ENCODE measurements around the gene TMX2.
A peak's percentile ranks its signal among the peaks of the same experiment; 100 is the strongest.

TMX2 gene

DNA sequence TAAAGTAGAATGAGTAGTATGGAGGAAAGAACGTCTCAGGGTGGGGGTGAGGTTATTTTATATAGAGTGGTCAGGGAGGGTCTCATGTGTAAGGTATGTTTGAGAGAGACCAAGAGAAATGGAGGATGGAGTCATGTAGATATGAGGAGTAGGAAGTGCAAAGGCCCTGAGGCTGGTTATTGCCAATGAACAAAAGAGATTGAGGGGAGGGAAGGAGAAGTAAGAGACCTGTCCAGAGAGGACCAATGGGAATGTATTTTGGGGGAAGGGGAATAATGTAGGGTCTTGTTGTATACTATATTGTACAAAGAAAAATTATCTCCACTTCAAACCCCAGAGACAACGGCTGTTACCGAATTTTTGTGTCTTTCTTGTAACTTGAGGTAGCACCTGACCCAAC is 59.0 kb downstream of the TMX2 start:
- no peak overlapping the region for H3K4me3 ChIP-seq (ENCODE audit: low read length)
- no peak overlapping the region for H3K23ac ChIP-seq (ENCODE audit: low read length)
- H2AK5ac ChIP-seq (ENCODE audit: low read length): no peak overlapping the region
- no peak overlapping the region for H3K4ac ChIP-seq (ENCODE audit: low read depth, low read length)
- WGBS (ENCODE audit: extremely low coverage, insufficient coverage, low lambda C conversion rate): 100% methylated on average over 1 of the region's 3 CpGs
- H3K18ac ChIP-seq (ENCODE audit: low read length): no peak overlapping the region
- DNase-seq: no peak
- H3K9ac ChIP-seq (ENCODE audit: low read length): no peak overlapping the region
- peaks cover 17% of the 10 kb centered on the region for H3K4me1 ChIP-seq (ENCODE audit: control insufficient read depth, low read depth, low read length)
- peaks cover 88% of the 10 kb centered on the region for H3K79me2 ChIP-seq (ENCODE audit: control insufficient read depth, insufficient read depth, low read length)
- H3K79me1 ChIP-seq (ENCODE audit: low read length): no peaks in the 10 kb centered on the region
- no peak overlapping the region for H3K27ac ChIP-seq (ENCODE audit: low read depth, low read length)
- H4K8ac ChIP-seq (ENCODE audit: low read depth, low read length): no peak overlapping the region
- H4K5ac ChIP-seq (ENCODE audit: low read length): no peak overlapping the region
- H3K27me3 ChIP-seq (ENCODE audit: insufficient read depth, low read length, poor library complexity): no peaks in the 10 kb centered on the region
- H3K56ac ChIP-seq (ENCODE audit: low read length): no peak overlapping the region
- no peak overlapping the region for H2BK120ac ChIP-seq (ENCODE audit: low read depth, low read length)
- H3K36me3 ChIP-seq (ENCODE audit: control insufficient read depth, insufficient read depth, low read length): no peaks in the 10 kb centered on the region
- no peak overlapping the region for H2BK15ac ChIP-seq (replicated peaks; ENCODE audit: low read depth)
- H3K4me2 ChIP-seq (ENCODE audit: low read length): no peak overlapping the region
- H2BK5ac ChIP-seq (ENCODE audit: low read length): no peak overlapping the region

DNA sequence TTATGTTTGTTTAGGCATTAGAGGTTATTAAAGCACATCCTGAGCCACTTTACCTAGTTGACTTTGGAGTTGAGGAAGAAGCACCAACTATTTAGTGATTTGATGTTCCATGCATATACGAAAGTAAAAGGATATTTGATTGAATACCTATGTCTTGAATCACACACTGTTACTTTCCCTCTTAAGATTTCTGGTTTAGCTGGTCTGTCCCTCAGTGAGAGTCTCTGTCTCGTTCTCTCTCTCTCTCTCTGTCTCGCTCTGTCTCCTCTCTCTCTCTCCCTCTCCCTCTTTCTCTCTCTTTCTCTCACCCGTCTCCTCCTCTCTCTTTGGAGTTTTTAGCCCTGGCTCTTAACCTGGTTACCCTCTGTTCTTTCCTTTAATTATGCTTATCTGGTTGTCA is 60.2 kb downstream of the TMX2 start:
- Histone ChIP-seq H2BK15ac (replicated peaks; ENCODE audit: low read depth) (no peak overlapping the region), H4K5ac (ENCODE audit: low read length) (no peak overlapping the region), H3K9ac (ENCODE audit: low read length) (no peak overlapping the region), H3K4me2 (ENCODE audit: low read length) (no peak overlapping the region), H2BK120ac (ENCODE audit: low read depth, low read length) (no peak overlapping the region), H3K4me1 (ENCODE audit: control insufficient read depth, low read depth, low read length) (peaks cover 22% of the 10 kb centered on the region), H3K27me3 (ENCODE audit: insufficient read depth, low read length, poor library complexity) (no peaks in the 10 kb centered on the region), H3K56ac (ENCODE audit: low read length) (no peak overlapping the region), H3K36me3 (ENCODE audit: control insufficient read depth, insufficient read depth, low read length) (no peaks in the 10 kb centered on the region), H3K79me1 (ENCODE audit: low read length) (no peaks in the 10 kb centered on the region), H3K79me2 (ENCODE audit: control insufficient read depth, insufficient read depth, low read length) (peaks cover 88% of the 10 kb centered on the region), H3K4ac (ENCODE audit: low read depth, low read length) (no peak overlapping the region), H2BK5ac (ENCODE audit: low read length) (no peak overlapping the region), H3K23ac (ENCODE audit: low read length) (no peak overlapping the region), H3K18ac (ENCODE audit: low read length) (no peak overlapping the region), H3K4me3 (ENCODE audit: low read length) (no peak overlapping the region), H2AK5ac (ENCODE audit: low read length) (no peak overlapping the region), H3K27ac (ENCODE audit: low read depth, low read length) (no peak overlapping the region), H4K8ac (ENCODE audit: low read depth, low read length) (no peak overlapping the region)
- no peak for DNase-seq
- WGBS (ENCODE audit: extremely low coverage, insufficient coverage, low lambda C conversion rate): no CpG with 5 or more reads among the region's 4 CpGs

- no peak overlapping the region for H3K18ac ChIP-seq (ENCODE audit: low read length)
- peaks cover 87% of the 10 kb centered on the region for H3K79me2 ChIP-seq (ENCODE audit: control insufficient read depth, insufficient read depth, low read length)
- H3K4me1 ChIP-seq (ENCODE audit: control insufficient read depth, low read depth, low read length): peaks cover 28% of the 10 kb centered on the region
- H2BK5ac ChIP-seq (ENCODE audit: low read length): no peak overlapping the region
- no peak overlapping the region for H3K27ac ChIP-seq (ENCODE audit: low read depth, low read length)
- no peak overlapping the region for H2BK120ac ChIP-seq (ENCODE audit: low read depth, low read length)
- no peaks in the 10 kb centered on the region for H3K36me3 ChIP-seq (ENCODE audit: control insufficient read depth, insufficient read depth, low read length)
- no peak overlapping the region for H2AK5ac ChIP-seq (ENCODE audit: low read length)
- H4K8ac ChIP-seq (ENCODE audit: low read depth, low read length): no peak overlapping the region
- H3K56ac ChIP-seq (ENCODE audit: low read length): no peak overlapping the region
- no peak overlapping the region for H3K9ac ChIP-seq (ENCODE audit: low read length)
- H4K5ac ChIP-seq (ENCODE audit: low read length): no peak overlapping the region
- H3K79me1 ChIP-seq (ENCODE audit: low read length): no peaks in the 10 kb centered on the region
- WGBS (ENCODE audit: extremely low coverage, insufficient coverage, low lambda C conversion rate): no CpG with 5 or more reads among the region's 5 CpGs
- H3K4me3 ChIP-seq (ENCODE audit: low read length): no peak overlapping the region
- H3K4me2 ChIP-seq (ENCODE audit: low read length): no peak overlapping the region
- H2BK15ac ChIP-seq (replicated peaks; ENCODE audit: low read depth): no peak overlapping the region
- H3K23ac ChIP-seq (ENCODE audit: low read length): no peak overlapping the region
- H3K4ac ChIP-seq (ENCODE audit: low read depth, low read length): no peak overlapping the region
- no peak for DNase-seq
- H3K27me3 ChIP-seq (ENCODE audit: insufficient read depth, low read length, poor library complexity): no peaks in the 10 kb centered on the region
These were observed 60.7 kb downstream of the TMX2 start for GRCh38 chr11:57773026-57773598.

GRCh38 chr11:57775491-57775890 is 63.1 kb downstream of the TMX2 start:
- DNase-seq: no peak
- Histone ChIP-seq H3K18ac (ENCODE audit: low read length) (peak overlapping the region; percentile 62), H4K5ac (ENCODE audit: low read length) (no peak overlapping the region), H3K9ac (ENCODE audit: low read length) (peak overlapping the region; percentile 18), H2AK5ac (ENCODE audit: low read length) (peak overlapping the region; percentile 35), H3K27me3 (ENCODE audit: insufficient read depth, low read length, poor library complexity) (no peaks in the 10 kb centered on the region), H3K36me3 (ENCODE audit: control insufficient read depth, insufficient read depth, low read length) (no peaks in the 10 kb centered on the region), H3K4me1 (ENCODE audit: control insufficient read depth, low read depth, low read length) (peaks cover 36% of the 10 kb centered on the region), H3K23ac (ENCODE audit: low read length) (no peak overlapping the region), H3K4me2 (ENCODE audit: low read length) (no peak overlapping the region), H2BK15ac (replicated peaks; ENCODE audit: low read depth) (no peak overlapping the region), H2BK120ac (ENCODE audit: low read depth, low read length) (no peak overlapping the region), H3K4me3 (ENCODE audit: low read length) (no peak overlapping the region), H3K27ac (ENCODE audit: low read depth, low read length) (peak overlapping the region; percentile 77), H3K4ac (ENCODE audit: low read depth, low read length) (no peak overlapping the region), H2BK5ac (ENCODE audit: low read length) (no peak overlapping the region), H4K8ac (ENCODE audit: low read depth, low read length) (no peak overlapping the region), H3K56ac (ENCODE audit: low read length) (peak overlapping the region; percentile 62), H3K79me2 (ENCODE audit: control insufficient read depth, insufficient read depth, low read length) (peaks cover 79% of the 10 kb centered on the region), H3K79me1 (ENCODE audit: low read length) (no peaks in the 10 kb centered on the region)
- WGBS (ENCODE audit: extremely low coverage, insufficient coverage, low lambda C conversion rate): no CpG with 5 or more reads among the region's 5 CpGs

GRCh38 chr11:57776031-57776521 is 63.7 kb downstream of the TMX2 start:
- H3K27ac ChIP-seq (ENCODE audit: low read depth, low read length): peak overlapping the region; percentile 77
- H2BK5ac ChIP-seq (ENCODE audit: low read length): no peak overlapping the region
- no CpG with 5 or more reads among the region's 3 CpGs for WGBS (ENCODE audit: extremely low coverage, insufficient coverage, low lambda C conversion rate)
- no peaks in the 10 kb centered on the region for H3K36me3 ChIP-seq (ENCODE audit: control insufficient read depth, insufficient read depth, low read length)
- no peak overlapping the region for H3K4ac ChIP-seq (ENCODE audit: low read depth, low read length)
- DNase-seq: peak; percentile 94
- H2BK15ac ChIP-seq (replicated peaks; ENCODE audit: low read depth): no peak overlapping the region
- H3K79me2 ChIP-seq (ENCODE audit: control insufficient read depth, insufficient read depth, low read length): peaks cover 77% of the 10 kb centered on the region
- H2AK5ac ChIP-seq (ENCODE audit: low read length): peak overlapping the region; percentile 35
- H3K23ac ChIP-seq (ENCODE audit: low read length): no peak overlapping the region
- H3K9ac ChIP-seq (ENCODE audit: low read length): peak overlapping the region; percentile 18
- no peaks in the 10 kb centered on the region for H3K27me3 ChIP-seq (ENCODE audit: insufficient read depth, low read length, poor library complexity)
- peaks cover 39% of the 10 kb centered on the region for H3K4me1 ChIP-seq (ENCODE audit: control insufficient read depth, low read depth, low read length)
- peak overlapping the region; percentile 62 for H3K56ac ChIP-seq (ENCODE audit: low read length)
- H3K18ac ChIP-seq (ENCODE audit: low read length): peak overlapping the region; percentile 62
- no peak overlapping the region for H2BK120ac ChIP-seq (ENCODE audit: low read depth, low read length)
- H3K4me2 ChIP-seq (ENCODE audit: low read length): no peak overlapping the region
- H3K79me1 ChIP-seq (ENCODE audit: low read length): no peaks in the 10 kb centered on the region
- H4K5ac ChIP-seq (ENCODE audit: low read length): no peak overlapping the region
- H4K8ac ChIP-seq (ENCODE audit: low read depth, low read length): no peak overlapping the region
- H3K4me3 ChIP-seq (ENCODE audit: low read length): no peak overlapping the region
